GM19351 (cell line): ENCODE data around the gene SNTG2.
A peak's percentile ranks its signal among the peaks of the same experiment; 100 is the strongest.

Experiments used
- ATAC-seq: cut with Tn5 transposase; IDR thresholded peaks from one replicate; pipeline ENCODE4 v1.9.1; 2021; ENCODE audit warnings: mild to moderate bottlenecking, moderate library complexity; ENCODE audit not compliant: unreplicated experiment

Gene SNTG2

DNA sequence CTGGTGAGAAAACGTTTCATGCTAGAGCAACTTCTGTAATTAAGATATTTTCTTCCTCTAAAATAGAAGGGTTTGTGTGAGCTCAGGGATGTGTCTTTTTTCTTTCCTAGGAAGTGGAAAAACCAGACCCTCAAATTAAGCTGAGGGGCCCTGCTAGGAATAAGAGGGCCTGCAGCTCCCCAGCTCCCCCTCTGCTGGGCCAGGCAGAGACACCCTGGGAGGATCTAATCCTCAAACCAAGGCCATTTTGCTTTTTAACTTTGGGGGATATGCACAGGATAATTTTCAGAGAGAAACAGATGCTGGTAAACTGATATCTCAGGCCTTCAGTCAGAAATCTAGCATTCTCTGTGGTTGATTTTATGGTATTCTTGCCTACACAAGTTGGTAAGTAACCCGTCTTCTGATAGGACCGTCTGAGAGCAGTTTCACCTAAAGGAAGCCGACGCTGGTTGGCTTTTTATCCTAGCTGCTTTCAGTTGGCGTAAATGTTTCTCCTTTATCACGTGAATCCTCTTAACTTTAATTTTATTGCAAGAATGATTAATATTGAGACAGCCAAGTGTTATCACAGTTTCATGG is 34.8 kb downstream of the SNTG2 start:
- no peak for ATAC-seq

DNA sequence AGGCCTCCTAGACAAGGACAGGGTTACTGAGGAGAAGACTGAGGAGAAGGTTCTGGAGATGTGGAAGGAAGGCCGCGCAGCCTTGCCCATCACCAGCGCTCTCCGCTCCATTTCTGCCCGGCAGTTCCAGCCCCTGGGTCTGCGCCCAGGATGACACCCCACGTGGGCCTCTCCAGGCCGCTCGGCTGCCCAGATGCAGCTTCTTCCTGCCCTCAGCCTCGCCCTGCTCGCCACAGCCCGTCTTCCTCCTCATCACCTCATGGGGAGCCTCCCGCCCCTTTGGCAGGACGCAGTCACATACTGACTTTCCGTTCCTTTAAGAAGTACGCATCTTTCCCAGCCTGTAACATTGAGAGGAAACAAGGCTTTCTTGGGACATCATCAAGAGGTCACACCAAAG is 37.1 kb downstream of the SNTG2 start:
- ATAC-seq = no peak

DNA sequence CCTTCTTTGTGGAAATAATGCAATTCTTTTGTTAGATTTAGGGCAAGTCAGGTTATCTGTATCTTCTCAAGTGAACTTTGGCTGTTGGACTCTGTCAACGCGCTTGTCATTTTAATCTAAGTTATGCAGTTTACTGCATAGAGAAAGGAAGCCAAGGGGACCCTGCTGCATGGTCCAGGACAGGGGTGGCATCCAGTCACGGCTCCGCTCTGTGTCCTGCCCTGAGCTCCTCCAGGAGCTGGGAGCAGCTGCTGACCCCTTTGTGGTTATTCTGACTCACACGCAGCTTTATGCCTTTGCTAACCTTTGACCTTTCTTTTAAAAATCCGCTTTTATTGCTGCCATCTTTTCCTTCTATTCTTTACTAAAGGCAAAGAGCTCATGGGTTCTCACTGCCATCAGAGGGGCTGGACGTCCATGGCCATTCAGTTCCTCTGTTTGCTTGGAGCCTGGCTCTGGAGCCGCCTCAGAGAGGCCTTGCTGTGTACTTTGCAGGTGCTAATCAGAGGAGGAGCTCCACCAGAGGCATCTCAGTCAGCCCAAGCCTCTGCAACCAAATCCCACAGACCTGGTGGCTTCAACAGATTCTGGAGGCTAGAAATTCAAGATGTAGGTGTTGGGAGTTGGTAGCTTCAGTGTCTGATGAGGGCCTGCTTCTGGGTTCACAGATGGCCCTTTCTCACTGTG is 39.3 kb downstream of the SNTG2 start:
- no peak for ATAC-seq

DNA sequence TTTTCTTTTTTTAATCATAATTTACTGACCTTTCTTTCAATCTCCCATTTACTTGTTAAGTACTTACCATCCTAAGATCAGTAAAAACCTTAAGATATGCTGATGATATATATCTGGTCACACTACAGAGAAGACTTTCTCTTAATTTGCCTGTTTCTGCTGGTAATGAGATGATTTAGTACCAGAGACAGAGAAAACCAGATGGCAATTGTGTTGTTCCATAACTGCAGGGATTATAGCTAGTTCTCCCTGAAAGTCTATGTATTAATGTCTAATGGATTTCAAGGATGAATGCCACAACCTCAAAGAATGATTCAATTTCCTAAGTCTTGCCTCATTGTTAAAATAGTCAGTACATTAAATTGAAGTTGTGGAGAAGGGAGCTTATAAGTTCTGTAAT is 40.3 kb downstream of the SNTG2 start:
- ATAC-seq = no peak

DNA sequence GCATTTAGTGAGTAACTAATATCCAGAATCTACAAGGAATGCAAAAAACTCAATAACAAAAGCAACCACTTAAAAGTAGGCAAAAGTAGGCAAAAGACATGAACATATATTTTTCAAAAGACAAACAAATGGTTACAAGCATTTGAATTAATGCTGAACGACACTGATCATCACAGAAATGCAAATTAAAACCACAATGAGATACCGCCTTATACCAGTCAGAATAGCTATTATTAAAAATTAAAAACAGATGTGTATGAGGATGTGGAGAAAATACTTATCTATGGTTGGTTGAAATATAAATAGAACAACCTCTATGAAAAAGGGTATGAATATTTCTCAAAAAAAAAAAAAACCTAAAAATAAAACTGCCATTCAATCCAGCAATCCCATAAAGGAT is 51.7 kb downstream of the SNTG2 start:
- ATAC-seq = no peak

DNA sequence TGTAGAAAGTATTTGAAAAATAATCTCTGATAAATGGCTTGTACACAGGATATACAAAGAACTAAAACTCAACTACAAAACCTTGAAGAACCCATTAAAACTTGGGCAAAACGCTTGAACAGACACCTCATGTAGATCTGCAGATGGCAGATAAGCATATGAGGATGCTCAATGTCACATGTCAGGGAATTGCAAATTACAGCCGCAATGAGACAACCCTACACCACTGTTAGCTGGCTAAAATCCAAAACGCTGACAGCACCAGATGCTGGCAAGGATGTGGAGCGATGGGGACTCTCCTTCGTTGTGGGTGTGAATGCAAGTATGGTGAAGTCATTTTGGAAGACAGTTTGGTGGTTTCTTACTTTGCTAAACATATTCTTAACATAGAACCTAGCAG is 53.7 kb downstream of the SNTG2 start:
- no peak for ATAC-seq

DNA sequence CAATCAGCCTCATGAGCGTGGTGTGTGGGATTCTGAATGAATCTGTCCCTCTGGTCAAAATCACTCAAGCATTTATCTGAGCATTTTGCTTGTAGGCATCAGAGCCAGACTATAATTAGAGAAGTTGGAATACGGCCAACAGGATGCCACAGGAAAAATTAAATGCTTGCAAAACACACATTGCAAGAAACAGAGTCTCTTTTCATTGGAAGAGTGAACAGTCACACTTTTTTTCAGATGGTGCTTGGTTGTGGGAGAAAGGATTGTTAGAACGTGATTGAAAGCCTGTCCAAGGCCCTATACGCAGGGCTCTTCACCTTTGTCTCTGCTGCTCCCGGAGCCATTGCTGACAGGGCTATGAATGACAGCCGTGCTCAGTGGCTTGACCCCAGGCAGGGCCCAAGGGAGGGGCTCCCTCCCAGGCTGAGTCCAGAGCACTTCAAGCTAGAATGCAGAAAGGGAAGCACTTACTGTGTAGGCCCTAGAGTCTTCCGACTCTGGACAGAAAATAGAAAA is 59.8 kb downstream of the SNTG2 start:
- ATAC-seq = peak; percentile 69

DNA sequence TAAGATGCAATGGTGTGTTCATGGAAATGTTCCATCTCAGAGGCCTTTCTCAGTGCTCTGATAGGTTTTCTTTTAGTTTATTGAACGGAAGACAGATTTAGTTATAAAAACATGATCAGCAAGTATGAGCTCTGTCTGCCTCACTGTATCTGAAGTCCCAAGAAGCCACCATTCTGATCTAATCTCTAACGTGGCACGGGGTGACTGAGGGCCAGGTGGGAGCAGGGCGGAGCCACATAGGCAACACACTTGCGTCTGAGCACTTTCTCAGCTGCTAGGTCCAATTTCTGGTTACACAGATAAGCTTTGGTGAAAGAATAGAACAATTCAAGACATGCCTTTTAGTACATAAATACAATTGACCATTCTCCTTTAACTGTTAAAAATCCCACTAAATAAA is 60.4 kb downstream of the SNTG2 start:
- peak; percentile 30 for ATAC-seq

DNA sequence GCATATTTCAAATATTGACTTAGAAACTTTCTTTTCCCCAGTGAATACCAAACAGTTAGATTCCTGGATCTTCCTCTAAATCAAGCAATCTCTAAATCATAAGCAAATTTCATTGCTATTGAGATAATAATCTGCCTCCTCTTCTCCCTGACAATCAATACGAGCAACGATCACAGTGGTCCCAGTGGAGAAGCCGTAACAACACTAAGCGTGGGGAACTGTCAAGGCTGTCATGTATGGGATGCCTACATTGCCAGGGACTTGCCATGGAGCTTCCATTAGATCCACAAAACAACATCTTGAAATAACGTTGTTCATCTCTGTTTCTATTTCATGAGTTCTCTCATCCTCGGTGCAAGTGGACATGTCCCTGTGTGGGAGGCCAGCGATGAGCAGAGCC is 61.3 kb downstream of the SNTG2 start:
- no peak for ATAC-seq

DNA sequence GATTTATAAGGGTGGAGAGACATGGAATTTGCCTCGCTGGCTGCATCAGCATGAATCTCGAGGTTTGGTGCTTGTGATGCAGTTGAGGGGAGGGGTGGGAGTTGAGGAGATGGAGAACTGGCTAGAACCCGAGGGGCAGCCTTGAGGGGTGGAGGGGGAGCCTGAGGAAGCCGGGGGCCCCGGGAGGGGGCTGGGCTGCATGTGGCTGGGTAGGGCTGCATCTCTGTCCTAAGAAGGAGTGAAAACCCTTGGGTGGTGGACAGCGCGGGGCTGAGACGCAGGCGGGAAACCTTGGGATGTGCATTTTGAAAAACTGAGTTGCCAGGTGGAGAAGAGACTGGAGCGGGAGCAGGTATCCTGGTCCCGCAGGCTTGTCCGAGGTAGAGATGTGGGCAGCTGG is 64.2 kb downstream of the SNTG2 start:
- no peak for ATAC-seq

DNA sequence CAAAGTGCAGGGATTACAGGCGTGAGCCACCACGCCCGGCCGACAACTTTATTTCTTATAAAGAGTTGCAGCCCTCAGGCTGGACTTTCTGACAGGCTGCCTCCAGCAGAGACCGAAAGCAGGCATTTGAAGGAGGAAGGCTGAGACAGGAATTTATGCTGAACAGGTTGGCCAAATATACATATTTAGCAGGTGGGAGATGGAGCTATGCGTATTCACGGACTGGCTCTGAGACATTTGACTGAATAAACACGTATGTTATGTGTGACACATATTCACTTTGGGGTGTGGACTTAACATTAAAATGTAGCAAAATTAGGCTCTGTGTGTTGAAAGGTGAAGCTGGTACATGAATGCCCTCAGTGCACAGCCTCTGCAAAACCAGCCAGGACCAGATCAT is 65.9 kb downstream of the SNTG2 start:
- no peak for ATAC-seq

DNA sequence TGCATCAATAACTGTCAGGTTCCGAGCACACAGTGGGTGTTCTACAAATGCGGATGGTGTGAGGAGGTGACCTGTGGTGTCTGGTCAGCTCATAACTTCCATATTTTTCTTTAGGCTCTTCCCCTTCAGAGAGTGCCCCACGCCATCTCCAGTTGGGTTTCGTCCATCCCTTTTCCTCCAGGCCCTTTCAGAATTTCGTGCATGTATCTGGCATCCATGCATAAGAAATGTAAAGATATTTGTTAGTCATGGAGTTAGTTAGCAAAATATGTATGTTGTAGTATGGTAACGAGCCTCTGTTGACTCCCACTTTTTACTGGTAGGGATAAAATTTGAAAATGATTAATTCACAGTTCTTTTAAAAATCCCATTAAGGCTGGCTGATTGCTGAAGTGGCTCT is 67.2 kb downstream of the SNTG2 start:
- ATAC-seq = no peak

DNA sequence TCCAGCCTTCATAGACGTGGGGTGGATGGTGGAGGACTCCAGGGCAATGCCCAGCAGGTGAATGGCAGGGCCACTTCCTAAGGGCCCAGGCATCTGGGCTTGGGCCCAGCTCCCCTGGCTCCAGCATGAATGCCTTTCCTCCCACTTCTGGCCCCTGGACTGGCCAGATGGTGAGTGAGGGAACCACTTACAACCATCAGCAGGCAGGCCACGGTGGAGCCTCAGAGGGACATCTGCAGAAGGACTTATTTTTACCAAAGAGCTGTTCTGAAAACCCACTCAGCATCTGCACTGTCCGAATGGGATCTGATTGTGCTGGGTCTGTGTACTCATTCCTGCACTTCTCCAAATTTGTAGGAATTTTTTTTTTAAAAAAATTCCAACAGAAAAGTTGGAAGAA is 69.6 kb downstream of the SNTG2 start:
- ATAC-seq = no peak

DNA sequence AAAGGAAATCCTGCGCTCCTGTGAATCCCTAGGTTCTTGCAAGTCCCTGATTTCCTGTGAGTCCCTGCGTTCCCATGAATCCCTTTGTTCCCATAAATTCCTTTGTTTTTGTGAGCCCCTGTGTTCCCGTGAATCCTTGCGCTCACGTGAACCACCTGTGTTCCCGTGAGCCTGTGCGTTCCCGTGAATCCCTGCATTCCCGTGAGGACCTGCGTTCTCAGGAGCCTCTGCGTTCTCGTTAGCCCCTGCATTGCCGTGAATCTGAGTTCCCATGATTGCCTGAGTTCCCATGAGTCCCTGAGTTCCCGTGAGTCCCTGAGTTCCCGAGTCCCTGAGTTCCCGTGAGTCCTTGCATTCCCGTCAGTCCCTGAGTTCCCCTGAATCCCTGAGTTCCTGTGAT is 71.5 kb downstream of the SNTG2 start:
- ATAC-seq = no peak

DNA sequence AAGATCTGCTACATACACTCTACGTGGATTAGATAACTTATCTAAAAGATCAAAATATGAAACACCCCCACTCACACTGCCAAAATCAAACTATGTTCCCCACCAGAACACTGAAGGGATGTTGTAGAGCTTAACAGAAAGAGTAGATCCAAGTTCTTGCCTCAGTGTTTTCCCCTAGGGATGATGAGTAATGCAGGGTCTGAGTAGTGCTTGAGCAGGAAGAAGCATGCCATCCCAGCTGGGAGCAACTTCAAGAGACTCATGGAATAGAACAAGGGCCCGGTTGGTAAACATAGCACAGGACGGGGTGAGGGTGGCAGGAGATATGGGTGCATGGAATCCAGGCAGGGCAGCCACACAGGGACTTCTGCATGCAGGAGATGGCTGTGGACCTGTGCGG is 74.3 kb downstream of the SNTG2 start:
- ATAC-seq = no peak

DNA sequence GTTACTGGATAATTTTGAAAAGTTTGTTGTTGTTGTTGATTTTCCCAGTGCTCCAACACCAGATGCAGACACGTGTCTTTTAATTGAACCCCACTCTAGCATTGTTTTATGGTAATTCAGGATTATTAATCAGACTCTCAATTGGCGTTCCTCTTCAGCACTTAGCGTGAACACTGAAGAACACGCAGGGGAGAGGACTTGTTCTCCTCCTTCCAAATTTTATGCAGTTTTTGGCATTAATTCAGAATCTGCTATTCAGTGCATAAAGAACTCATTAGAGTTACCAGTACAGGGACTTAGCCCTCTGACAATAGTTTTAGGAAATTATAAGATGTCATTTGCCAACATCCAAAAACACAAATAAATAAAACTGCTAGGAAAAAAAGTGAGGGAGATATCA is 75.5 kb downstream of the SNTG2 start:
- ATAC-seq = no peak

DNA sequence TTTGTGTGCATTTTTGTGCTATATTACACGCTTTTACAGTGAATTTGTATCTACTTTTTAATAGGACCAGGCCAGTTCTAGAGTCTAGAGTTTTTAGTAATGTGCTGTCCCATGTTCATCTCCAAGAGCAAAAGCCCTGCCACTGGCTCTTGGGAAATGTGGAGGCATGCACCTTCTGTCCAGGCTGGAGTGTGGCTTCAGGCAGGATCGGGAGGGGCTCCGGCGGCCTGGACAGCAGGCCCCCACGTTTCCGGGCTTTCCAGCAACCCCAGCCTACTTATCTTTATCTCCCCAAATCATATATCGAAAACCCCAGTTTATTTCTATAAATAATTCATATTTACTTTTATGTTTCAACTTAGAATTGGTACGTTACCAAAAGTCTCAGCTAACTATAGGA is 78.2 kb downstream of the SNTG2 start:
- ATAC-seq = no peak

DNA sequence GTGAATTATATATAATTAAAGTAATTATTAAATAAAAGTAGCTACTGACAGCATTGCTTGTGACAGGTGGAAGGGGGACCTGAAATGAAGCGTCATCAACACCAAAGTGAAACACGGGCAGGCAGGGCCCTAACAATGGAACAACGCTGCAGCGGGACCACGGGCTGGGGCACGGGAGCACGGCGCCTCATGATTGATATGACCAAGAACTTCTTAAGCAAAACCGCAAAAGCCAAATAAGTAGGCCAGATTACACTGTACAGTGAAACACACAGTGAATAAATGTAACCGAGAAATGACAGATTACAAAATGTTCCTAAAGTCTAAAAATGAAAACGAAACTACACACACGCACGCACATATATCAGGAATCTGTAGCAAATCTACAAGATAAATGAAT is 81.4 kb downstream of the SNTG2 start:
- ATAC-seq = no peak

DNA sequence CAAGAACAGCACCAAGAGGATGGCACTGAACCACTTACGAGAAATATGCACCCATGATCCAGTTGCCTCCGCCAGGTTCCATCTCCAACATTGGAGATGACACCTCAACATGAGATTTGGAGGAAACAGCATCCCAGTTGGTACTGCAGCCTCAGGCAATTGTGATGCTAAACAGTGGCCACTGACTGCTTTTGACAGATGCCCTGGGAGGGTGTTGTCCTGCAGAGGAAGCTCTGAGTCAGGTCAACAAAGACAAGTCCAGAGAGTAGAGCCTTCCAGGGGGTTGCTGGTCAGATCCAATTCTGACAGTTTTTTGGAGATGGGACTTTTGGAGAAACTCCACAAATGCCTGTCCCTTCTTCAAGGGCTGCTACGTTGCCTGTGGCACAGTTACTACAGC is 82.4 kb downstream of the SNTG2 start:
- no peak for ATAC-seq

DNA sequence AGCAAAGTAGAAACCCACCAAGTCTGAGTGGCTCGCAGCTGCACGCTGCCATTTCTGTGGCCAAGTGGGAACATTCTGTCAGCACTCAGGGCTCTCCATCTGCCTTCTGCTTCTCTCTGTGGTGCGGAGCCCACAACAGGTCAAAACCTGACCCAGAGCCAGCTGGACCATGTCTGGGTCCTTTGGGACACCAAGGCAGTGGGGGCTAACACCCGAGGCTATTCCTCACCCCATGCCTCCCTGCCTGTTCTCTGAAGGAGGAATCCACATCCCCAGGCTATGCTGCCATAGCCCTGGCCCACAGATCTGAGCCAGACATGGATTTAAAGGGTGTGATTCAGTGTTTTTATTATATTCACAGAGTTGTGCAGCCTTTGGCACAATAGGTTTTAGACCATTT is 86.4 kb downstream of the SNTG2 start:
- ATAC-seq = no peak

DNA sequence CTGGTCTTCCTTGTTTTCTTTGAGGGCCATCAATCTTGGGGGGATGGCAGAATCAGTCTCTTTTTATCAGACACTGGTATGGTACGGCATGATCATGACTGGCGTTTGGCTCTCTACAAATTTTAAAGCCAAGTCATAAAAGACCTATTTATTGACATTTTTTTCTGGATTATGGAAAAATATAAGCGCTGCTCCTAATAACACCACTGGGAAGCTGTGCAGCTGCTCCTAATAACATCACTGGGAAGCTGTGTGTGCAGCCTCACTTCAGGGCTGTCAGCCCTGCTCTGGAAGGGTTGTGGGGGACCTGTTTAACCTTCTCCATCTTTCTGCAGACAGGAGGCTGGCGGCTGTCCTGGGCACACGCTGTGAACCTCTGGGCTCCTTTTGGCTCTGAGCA is 88.9 kb downstream of the SNTG2 start:
- ATAC-seq = no peak

DNA sequence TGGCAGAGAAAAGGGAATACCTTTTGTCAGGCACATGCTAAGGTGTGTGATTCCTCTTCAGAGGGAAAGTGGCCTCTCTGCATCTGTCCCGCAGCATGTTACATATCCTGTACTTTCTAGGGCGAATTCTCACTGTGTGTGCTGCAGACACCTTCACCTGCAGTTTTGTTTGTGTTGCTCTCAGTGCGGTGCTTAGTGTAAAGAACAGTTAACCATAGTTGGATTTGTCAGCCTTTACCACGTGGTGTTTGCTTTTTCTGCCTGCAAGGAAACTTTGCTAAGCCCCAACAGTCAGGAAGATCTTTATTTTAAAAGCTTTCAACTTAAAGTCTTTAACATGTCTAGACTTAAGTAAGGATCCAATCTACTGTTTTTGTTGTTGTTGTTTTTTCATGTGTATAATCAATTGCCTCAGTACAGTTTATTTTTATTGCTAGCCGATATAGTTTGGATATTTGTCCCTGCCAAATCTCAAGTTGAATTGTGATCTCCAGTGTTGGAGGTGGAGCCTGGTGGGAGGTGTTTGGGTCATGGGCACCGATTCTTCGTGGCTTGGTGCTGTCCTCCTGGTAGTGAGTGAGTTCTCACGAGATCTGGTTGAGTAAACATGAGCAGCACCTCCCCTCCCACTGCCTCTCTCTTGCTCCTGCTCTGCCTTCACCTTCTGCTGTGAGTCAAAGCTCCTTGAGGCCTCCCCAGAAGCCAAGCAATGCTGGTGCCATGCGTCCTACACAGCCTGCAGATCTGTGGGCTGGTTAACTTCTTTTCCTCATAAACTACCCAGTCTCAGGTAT is 90.6 kb downstream of the SNTG2 start:
- ATAC-seq = no peak
